Embryonic facial prominence (tissue), 1 donor: ENCODE measurements around the gene SLC17A5.
"Not testable (repeated sequence)": the region's sequence is repeated elsewhere in the genome, so short reads cannot be mapped to it uniquely, and the experiment has no call there.

Experiments used
- DNase-seq: peaks from one replicate; pipeline ENCODE4 v3.0.0-alpha.2; 2016; ENCODE audit errors: extremely low spot score

SLC17A5 gene

GRCh38 chr6:73614802-73615201, 39.0 kb downstream of the SLC17A5 start:
- no peak for DNase-seq

DNA sequence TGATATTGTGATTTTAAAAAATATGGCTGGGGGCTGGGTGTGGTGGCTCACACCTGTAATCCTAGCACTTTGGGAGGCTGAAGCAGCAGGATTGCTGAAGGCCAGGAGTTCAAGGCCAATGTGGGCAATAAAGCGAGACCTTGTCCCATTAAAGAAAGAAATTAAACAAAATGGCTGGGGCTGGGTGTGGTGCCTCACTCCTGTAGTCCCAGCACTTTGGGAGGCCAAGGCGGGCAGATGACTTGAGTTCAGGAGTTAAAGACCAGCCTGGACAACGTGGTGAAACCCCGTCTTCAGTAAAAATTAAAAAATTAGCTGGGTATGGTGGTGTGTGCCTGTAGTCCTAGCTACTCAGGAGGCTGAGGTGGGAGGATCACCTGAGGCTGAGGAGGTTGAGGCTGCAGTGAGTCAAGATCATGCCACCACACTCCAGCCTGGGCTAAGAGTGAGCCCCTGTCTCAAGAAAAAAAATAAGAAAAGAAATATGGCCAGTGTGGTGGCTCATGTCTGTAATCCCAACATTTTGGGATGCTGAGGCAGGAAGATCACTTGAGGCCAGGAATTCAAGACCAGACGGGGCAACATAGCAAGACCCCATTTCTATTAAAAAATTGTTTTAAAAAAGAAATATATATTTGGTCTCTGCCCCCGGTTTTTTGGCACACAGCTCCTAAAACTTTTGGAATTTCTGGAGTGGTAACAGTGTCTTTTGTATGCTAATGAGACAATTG, 39.8 kb downstream of the SLC17A5 start:
- DNase-seq: no peak

DNA sequence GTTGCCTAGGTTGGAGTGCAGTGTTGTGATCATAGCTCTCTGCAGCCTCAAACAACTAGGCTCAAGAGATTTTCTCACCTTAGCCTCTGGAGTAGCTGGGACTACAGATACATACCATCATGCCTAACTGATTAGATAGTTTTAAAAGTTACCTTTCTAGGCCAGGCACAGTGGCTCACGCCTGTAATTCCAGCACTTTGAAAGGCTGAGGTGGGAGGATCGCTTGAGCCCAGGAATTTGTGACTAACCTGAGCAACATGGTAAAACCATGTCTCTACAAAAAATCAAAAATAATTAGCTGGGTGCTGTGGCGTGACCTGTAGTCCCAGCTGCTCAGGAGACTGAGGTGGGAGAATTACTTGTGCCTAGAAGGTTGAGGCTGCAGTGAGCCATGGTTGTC, 41.2 kb downstream of the SLC17A5 start:
- DNase-seq: no peak

- peak; percentile 31 for DNase-seq
Observed at GRCh38 chr6:73610444-73611275, 43.1 kb downstream of the SLC17A5 start.

- no peak for DNase-seq
Observed at GRCh38 chr6:73608761-73609160, 45.0 kb downstream of the SLC17A5 start.

DNA sequence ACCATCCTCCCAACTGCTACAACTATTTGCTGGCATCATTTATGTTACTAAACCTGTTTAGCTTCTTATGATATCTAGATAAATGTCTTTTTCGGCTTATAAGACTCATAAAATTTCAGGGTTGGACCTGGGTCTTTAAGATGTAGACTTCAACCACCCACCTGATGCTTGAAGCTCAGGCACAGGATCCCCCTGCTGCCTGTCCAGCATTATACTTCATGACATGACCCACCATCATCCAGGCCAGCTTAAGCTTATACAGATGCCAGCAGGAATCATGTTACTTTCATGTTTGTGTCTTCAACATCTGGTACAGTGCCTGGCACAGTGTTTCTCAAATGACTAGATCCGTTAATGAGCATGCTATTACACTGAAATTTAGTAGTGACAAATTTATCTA, 47.4 kb downstream of the SLC17A5 start:
- no peak for DNase-seq

- no peak for DNase-seq
Observed at GRCh38 chr6:73604461-73604860, 49.3 kb downstream of the SLC17A5 start.

- DNase-seq: no peak
Observed at GRCh38 chr6:73604020-73604419, 49.8 kb downstream of the SLC17A5 start.

GRCh38 chr6:73586416-73586974, 67.3 kb downstream of the SLC17A5 start:
- no peak for DNase-seq

DNA sequence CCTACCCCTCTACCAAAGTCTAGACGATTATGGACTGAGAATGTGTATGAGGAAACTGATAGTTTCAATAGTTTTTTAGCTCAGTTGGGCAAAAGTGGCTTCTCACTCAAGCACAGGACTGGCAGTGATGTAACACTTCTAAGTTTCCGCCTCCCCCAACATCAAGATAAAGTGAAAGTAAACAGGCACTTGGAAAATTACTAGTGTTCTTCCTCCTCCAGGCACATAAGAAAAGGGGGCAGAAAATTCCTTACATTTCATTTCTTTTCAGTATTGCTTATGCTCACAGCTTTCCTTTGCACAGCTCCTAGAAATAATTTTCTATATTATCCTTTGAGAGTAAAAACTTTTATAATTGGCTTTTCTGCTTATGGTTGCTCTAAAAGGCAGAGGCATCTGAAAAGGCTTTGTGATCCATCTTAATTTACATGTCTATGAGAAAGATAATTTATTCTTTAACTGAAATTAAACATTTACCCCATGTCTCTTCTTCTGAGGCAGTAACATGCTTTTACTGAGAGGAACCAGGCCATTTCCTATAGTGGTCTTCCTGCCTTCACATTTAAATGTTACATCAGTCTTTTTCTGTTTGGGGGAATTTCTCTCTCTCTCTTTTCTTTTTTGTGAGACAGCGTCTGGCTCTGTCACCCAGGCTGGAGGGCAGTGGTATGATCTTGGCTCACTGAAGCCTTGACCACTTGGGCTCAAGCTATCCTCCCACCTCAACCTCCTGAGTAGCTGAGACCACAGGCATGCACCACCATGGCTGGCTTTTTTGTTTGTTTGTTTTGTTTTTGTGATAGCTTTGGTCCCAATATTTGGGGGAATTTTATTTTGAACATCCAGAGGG, 68.0 kb downstream of the SLC17A5 start:
- peak; percentile 47 for DNase-seq

DNA sequence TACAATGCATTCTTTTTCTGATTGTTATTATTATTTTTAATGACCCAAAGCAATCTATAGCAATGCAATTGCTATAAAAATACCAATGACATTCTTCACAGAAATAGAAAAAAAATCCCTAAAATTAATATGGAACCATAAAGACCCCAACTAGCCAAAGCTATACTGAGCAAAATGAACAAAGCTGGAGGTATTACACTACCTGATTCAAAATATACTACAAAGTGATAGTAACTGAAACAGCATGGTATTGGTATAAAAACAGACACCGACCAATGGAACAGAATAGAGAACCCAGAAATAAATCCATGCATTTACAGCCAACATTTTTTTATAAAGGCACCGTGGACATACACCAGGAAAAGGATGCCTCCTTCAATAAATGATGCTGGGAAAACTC, 72.5 kb downstream of the SLC17A5 start:
- DNase-seq: no peak

DNA sequence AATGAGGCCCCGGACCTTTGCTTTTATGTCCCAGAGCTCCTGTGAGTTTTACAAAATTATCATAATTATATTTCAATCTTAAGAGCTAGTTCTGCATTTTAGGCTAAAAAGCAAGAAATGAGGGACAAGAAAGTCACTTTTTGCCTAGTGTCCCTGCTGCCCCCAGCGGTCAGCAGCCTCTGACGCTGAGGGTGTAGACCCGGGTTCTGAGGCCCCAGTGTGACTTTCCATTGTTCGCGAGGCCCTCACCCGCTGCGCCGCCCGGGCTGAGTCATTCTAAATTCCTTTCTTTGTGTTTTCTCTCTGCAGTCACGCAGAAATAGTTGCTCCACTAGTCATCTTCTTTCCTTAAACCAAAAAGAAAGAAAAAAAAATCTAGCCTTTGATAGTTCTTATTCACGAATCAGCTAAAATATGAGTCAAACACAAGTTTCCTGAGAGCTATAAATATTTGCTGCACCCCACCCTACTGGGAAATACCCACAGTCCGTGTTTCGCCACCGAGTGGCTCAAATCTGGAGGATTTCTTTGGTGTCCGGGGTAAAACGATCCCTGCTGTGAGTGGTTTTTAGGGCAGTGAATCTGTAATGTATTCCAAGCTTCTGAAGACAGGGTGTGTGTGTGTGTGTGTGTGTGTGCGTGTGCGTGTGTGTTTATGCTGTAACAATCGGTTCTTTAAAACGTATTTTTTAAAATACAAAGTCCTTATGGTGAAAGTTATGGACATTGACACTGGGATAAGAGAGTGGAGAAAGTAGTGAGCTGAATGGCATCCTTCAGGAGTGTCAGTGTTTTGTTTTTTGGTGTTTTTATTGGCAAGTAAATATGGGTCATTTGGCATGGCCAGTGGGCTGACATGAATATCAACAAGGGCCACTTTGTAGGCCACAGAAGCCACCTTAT, 73.3 kb downstream of the SLC17A5 start:
- peak; percentile 56 for DNase-seq

- peak; percentile 26 for DNase-seq
Observed at GRCh38 chr6:73579851-73580246, 73.9 kb downstream of the SLC17A5 start.

DNA sequence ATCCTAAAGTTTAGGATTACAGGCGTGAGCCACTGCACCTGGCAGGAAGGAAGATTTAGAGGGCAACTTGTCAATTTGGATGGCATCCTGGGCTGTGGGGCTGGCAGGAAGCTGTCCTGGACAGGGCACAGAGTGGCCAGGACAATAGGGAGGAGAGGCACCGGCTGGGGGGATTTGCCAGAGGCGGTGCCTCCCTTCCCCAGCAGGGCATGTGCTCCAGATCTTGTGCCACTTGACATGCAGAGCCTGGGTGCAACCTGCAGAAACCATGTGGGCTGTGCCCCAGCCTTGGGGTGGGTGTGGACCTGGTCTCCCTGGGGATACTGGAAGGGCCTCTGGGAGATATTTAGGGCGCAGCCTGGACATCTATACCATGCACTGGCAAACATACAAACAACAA, 74.4 kb downstream of the SLC17A5 start:
- DNase-seq: no peak

- no peak for DNase-seq
Observed at GRCh38 chr6:73577676-73578075, 76.1 kb downstream of the SLC17A5 start.

- not testable (repeated sequence) for DNase-seq
Observed at GRCh38 chr6:73572531-73572930, 81.3 kb downstream of the SLC17A5 start.

DNA sequence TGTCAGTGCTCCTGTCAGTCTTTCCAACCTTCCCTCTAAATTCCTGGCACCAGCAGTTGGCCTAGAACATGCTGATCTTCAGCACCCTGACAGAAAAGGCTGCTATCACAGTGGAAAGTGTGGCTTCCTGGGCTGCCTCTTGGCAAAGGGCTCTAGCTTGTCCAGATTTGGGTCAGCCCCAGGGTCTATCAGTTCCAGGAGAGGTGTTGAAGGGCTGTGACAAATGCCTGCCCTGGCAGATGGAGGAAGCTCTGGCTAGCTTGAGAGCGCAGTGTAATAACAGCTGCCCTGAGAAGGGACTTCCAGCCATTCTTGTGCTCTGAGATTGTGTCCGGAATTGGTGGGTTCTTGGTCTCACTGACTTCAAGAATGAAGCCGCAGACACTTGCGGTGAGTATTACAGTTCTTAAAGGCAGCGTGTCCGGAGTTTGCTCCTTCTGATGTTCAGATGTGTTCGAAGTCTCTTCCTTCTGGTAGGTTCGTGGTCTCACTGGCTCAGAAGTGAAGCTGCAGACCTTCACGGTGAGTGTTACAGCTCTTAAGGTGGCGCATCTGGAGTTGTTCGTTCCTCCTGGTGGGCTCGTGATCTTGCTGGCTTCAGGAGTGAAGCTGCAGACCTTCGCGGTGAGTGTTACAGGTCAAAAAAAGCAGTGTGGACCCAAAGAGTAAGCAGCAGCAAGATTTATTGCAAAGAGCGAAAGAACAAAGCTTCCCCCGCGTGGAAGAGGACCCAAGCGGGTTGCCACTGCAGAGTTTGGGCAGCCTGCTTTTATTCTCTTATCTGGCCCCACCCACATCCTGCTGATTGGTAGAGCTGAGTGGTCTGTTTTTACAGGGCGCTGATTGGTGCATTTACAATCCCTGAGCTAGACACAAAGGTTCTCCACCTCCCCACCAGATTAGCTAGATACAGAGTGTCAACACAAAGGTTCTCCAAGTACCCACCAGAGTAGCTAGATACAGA, 82.3 kb downstream of the SLC17A5 start:
- DNase-seq: not testable (repeated sequence)

GRCh38 chr6:73569121-73569520, 84.7 kb downstream of the SLC17A5 start:
- no peak for DNase-seq

DNA sequence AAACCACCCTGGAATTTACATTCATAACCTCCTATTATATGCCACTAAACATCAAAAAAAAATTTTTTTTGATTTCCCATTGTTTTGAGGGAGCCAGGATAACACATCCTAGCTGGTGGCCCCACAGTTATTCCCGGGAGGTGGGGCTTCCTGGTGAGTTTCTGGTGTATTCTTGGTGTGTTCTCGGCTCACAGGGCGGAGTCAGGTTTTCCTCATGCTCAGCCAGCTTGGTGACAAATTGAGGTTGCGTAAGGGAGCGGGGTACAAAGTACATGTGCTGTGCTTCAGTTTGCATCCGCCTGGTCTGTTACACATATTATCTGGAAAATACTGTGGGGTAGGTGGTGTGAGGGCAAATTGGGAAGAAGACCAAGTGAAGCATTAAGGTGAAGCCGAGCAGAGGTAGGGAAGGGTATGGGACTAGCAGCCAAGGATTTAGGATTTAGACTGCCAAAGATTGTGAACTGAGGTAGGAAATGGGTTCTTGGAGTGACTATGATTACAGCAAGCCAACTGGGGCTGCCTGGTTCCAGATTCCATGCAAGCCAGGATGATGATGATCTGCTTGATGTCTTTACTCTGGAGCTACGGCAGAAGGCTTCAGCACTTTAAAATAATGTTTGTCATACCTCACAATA, 86.7 kb downstream of the SLC17A5 start:
- no peak for DNase-seq
